Caco-2 (cell line): Measurements from ENCODE around the gene CTNND2. TPM values are rescaled to one million over a fixed set of nuclear protein-coding genes. Genes with fewer than 3 reads are reported as not detected.

ENCODE experiments used
- BruUV-seq: library from RNA; stranded (reverse); fragments of 400-500 nt; replicated peaks from 2 replicates; lab custom pipeline; 2021; lab: Mats Ljungman, UMichigan
- CTCF ChIA-PET: fragments of 300-600 bp; sonication (Branson Sonifier 250); formaldehyde crosslinking; loops from one replicate; lab custom pipeline; 2022; ENCODE audit warnings: antibody characterized with exemption; lab: Charles Lee
- POLR2A ChIA-PET: fragments of 300-600 bp; sonication (Branson Sonifier 250); formaldehyde crosslinking; loops from one replicate; lab custom pipeline; 2022; ENCODE audit warnings: antibody characterized with exemption; lab: Charles Lee
- DNase-seq, 2 experiments: peaks; one replicate each; pipeline versions ENCODE4 v3.0.0 to v3.0.0-alpha.2; 2020 to 2022
- H3K27me3 ChIP-seq: replicated peaks from 2 replicates; pipeline ENCODE4 v1.6.0; 2011; ENCODE audit warnings: low read length; ENCODE audit not compliant: control insufficient read depth, insufficient read depth
- H3K36me3 ChIP-seq: 2 replicates; pipeline ENCODE4 v1.5.1; 2011; ENCODE audit warnings: low read length; ENCODE audit not compliant: control insufficient read depth, insufficient read depth
- H3K4me1 ChIP-seq: fragments of 250-450 bp; sonication (Bioruptor Pico); 2 replicates; pipeline ENCODE4 v1.5.1; 2020; ENCODE audit warnings: mild to moderate bottlenecking
- H3K4me3 ChIP-seq: 2 replicates; pipeline ENCODE4 v1.5.1; 2011; ENCODE audit warnings: low read depth, mild to moderate bottlenecking, control low read depth, low read length
- H3K9me3 ChIP-seq: fragments of 250-450 bp; sonication (Bioruptor Pico); 2 replicates; pipeline ENCODE4 v1.5.1; 2020; ENCODE audit warnings: mild to moderate bottlenecking, moderate library complexity
- H3K27ac Mint-ChIP-seq: one replicate; pipeline ENCODE4 v1.8.0; 2022; ENCODE audit warnings: mixed read lengths; ENCODE audit not compliant: unreplicated experiment
- H3K27me3 Mint-ChIP-seq: one replicate; pipeline ENCODE4 v1.8.0; 2022; ENCODE audit warnings: mixed read lengths; ENCODE audit not compliant: insufficient read depth, unreplicated experiment
- H3K36me3 Mint-ChIP-seq: one replicate; pipeline ENCODE4 v1.8.0; 2022; ENCODE audit warnings: mild to moderate bottlenecking, mixed read lengths; ENCODE audit not compliant: insufficient read depth, unreplicated experiment
- H3K4me1 Mint-ChIP-seq: one replicate; pipeline ENCODE4 v1.8.0; 2022; ENCODE audit warnings: low read depth, mixed read lengths; ENCODE audit not compliant: unreplicated experiment
- H3K4me3 Mint-ChIP-seq: one replicate; pipeline ENCODE4 v1.8.0; 2022; ENCODE audit warnings: mild to moderate bottlenecking, moderate library complexity, mixed read lengths; ENCODE audit not compliant: unreplicated experiment
- H3K9me3 Mint-ChIP-seq: one replicate; pipeline ENCODE4 v1.8.0; 2022; ENCODE audit warnings: mixed read lengths; ENCODE audit not compliant: unreplicated experiment
- intact Hi-C: fragments of 100-400 bp; cut with micrococcal nuclease; formaldehyde crosslinking; loops from one replicate; pipeline ENCODE4 v1.10.0; 2022; ENCODE audit not compliant: unreplicated experiment
- total RNA-seq: library from RNA; stranded (reverse); gene quantifications from 2 replicates; pipeline ENCODE4 v1.2.3, GENCODE V29; 2022
- TF ChIP-seq, protein P1 (sequence below), 2 experiments: fragments of 200-600 bp in 1 of 2; IDR thresholded peaks; 1 replicate in 1 of 2; 2 replicates in 1 of 2; pipeline versions ENCODE4 v1.5.1 to v1.8.0; 2011 to 2022; ENCODE audit warnings: antibody characterized with exemption in 1 of 2, control low read depth in 1 of 2, inconsistent platforms in 1 of 2, low read depth in 1 of 2, low read length in 1 of 2, mild to moderate bottlenecking in 1 of 2, moderate library complexity in 1 of 2; ENCODE audit not compliant: insufficient read depth in 1 of 2, severe bottlenecking in 1 of 2, unreplicated experiment in 1 of 2

CTNND2 gene
- total RNA-seq, 1 experiment from 2014 or later, result 0.32 TPM

DNA sequence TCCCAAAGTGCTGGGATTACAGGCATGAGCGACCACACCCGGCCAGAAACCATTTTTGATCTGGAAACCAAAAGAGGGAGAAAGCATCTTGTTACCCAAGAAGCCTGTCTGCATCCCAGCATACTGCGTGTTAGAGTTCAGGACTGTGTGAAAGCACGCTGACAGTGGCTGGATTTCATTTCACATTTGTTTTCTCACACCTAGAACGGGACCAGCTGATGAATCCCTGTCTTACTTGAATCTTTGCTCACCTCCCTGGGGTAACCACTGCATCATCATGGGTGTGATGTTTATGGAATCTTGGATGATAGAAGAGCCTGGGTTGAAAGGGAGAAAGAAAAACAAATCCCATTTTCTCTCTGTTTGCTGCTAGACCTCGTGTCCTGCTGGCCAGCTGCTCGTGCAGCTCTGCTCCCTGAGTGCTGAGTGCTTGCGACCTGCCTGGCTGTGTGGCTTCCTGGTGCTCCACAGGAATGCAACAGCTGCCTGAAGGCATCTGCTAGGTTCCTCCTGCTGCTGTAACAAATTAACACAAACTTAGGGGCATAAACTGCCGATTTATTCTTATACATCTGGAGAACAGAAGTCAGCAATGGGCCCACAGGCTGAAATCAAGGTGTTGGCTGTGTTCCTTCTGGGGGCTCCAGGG lies 764.9 kb downstream of the CTNND2 start:
- CTCF ChIA-PET, result no interaction called here
- Histone ChIP-seq H3K27me3 (no peaks in the 10 kb centered on the region; the same call in 1 of the 2 replicates), H3K4me1 (no peaks in the 10 kb centered on the region), H3K9me3 (no peaks in the 10 kb centered on the region), H3K4me3 (no peak overlapping the region), H3K36me3 (no peaks in the 10 kb centered on the region)
- DNase-seq, result no peak
- Mint-ChIP-seq H3K4me1 (no peaks in the 10 kb centered on the region), H3K27me3 (peaks cover 19% of the 10 kb centered on the region), H3K36me3 (no peaks in the 10 kb centered on the region), H3K9me3 (no peaks in the 10 kb centered on the region), H3K27ac (no peak overlapping the region), H3K4me3 (no peak overlapping the region)
- POLR2A ChIA-PET, result no interaction called here
- intact Hi-C loops, result no loop called here
- TF ChIP-seq, protein P1, sequence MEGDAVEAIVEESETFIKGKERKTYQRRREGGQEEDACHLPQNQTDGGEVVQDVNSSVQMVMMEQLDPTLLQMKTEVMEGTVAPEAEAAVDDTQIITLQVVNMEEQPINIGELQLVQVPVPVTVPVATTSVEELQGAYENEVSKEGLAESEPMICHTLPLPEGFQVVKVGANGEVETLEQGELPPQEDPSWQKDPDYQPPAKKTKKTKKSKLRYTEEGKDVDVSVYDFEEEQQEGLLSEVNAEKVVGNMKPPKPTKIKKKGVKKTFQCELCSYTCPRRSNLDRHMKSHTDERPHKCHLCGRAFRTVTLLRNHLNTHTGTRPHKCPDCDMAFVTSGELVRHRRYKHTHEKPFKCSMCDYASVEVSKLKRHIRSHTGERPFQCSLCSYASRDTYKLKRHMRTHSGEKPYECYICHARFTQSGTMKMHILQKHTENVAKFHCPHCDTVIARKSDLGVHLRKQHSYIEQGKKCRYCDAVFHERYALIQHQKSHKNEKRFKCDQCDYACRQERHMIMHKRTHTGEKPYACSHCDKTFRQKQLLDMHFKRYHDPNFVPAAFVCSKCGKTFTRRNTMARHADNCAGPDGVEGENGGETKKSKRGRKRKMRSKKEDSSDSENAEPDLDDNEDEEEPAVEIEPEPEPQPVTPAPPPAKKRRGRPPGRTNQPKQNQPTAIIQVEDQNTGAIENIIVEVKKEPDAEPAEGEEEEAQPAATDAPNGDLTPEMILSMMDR (IDR thresholded peaks at IDR 0.05; ENCODE audit: insufficient read depth in 1 of 2, low read depth in 1 of 2, low read length in 1 of 2, severe bottlenecking in 1 of 2, unreplicated experiment in 1 of 2), result no peak
- BruUV-seq, result no TSS peak

DNA sequence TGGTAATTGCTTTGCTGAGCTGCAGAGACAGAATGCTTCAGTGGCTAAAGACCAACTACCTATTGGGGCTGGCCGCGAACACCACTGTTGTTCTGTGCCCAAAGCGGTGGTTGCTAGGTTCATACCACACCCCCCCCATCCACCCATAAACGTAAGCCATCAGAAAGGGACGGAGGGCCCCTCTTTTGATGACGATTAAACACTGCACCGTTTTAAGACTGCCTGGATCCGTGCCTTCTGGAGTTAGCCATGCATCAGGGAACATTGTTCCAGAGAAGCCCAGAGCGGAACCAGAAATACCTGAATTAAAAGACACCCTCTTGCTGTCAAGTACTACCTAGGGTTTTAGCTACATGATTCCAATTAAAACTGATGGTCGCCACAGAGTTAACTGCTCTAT lies 774.1 kb downstream of the CTNND2 start:
- Mint-ChIP-seq H3K4me1 (no peaks in the 10 kb centered on the region), H3K9me3 (no peaks in the 10 kb centered on the region), H3K4me3 (no peak overlapping the region), H3K27me3 (peaks cover 17% of the 10 kb centered on the region), H3K36me3 (no peaks in the 10 kb centered on the region), H3K27ac (no peak overlapping the region)
- no peak overlapping the region for H3K4me3 ChIP-seq
- H3K27me3 ChIP-seq, result peaks cover 1% of the 10 kb centered on the region
- ChIA-PET CTCF (no interaction called here), POLR2A (no interaction called here)
- intact Hi-C loops, result no loop called here
- no peaks in the 10 kb centered on the region for H3K36me3 ChIP-seq
- no TSS peak for BruUV-seq
- no peak for DNase-seq
- no peaks in the 10 kb centered on the region for H3K9me3 ChIP-seq
- TF ChIP-seq, protein P1 (IDR thresholded peaks at IDR 0.05; ENCODE audit: insufficient read depth in 1 of 2, low read depth in 1 of 2, low read length in 1 of 2, severe bottlenecking in 1 of 2, unreplicated experiment in 1 of 2), result no peak
- H3K4me1 ChIP-seq, result no peaks in the 10 kb centered on the region

DNA sequence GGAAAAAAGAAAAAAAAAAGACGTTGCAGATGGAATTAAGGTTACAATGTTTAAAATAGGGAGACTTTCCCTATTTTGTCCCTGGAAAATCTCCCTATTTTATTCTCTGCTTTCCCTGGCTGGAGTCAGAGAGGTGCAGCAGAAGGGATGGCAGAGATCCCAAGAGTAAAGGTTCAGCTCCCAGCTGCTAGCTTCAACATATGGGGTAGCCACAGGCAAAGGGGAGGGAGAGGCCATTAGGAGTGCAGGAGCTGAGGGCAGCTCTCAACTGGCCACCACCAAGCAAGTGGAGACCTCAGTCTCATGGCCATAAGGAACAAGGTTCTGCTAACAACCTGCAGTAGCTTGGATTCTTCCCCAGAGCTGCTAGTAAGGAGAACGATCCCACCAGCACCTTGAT lies 776.2 kb downstream of the CTNND2 start:
- Mint-ChIP-seq H3K9me3 (no peaks in the 10 kb centered on the region), H3K36me3 (no peaks in the 10 kb centered on the region), H3K27ac (no peak overlapping the region), H3K27me3 (peaks cover 24% of the 10 kb centered on the region), H3K4me3 (no peak overlapping the region), H3K4me1 (no peaks in the 10 kb centered on the region)
- BruUV-seq, result no TSS peak
- POLR2A ChIA-PET, result no interaction called here
- peaks cover 1% of the 10 kb centered on the region for H3K27me3 ChIP-seq
- TF ChIP-seq, protein P1 (IDR thresholded peaks at IDR 0.05; ENCODE audit: insufficient read depth in 1 of 2, low read depth in 1 of 2, low read length in 1 of 2, severe bottlenecking in 1 of 2, unreplicated experiment in 1 of 2), result no peak
- DNase-seq, result no peak
- CTCF ChIA-PET, result no interaction called here
- intact Hi-C loops, result no loop called here
- no peaks in the 10 kb centered on the region for H3K4me1 ChIP-seq
- H3K36me3 ChIP-seq, result no peaks in the 10 kb centered on the region
- no peak overlapping the region for H3K4me3 ChIP-seq
- H3K9me3 ChIP-seq, result no peaks in the 10 kb centered on the region
